HepG2 (cell line): ENCODE results near the gene SLC25A25. TPM values are rescaled to one million over a fixed set of nuclear protein-coding genes. Genes with fewer than 3 reads are reported as not detected.
A peak's percentile ranks its signal among the peaks of the same experiment; 100 is the strongest.

Experiments used
- ATAC-seq: fragments of 200-7000 bp; cut with Tn5 transposase; 3 replicates; pipeline ENCODE4 v1.9.1; 2020; ENCODE audit warnings: mild to moderate bottlenecking, moderate library complexity
- BruUV-seq: library from RNA; stranded (reverse); fragments of 400-500 nt; replicated peaks from 2 replicates; lab custom pipeline; 2021; lab: Mats Ljungman, UMichigan
- CTCF ChIA-PET: fragments of 300-600 bp; formaldehyde crosslinking; extraction: SDS; loops from one replicate; lab custom pipeline; 2021; ENCODE audit warnings: low total read pairs, inconsistent platforms, low intra/inter-chr PET ratio; lab: Yijun Ruan, JAX
- POLR2A ChIA-PET: fragments of 350-600 bp; sonication (Branson Sonifier 250); formaldehyde crosslinking; loops from one replicate; lab custom pipeline; 2020; ENCODE audit warnings: antibody characterized with exemption, inconsistent platforms; lab: Yijun Ruan, JAX
- DNase-seq: peaks from one replicate; pipeline ENCODE4 v3.0.0-alpha.2; 2015; ENCODE audit warnings: low spot score
- FAIRE-seq: peaks from 3 replicates; lab custom pipeline; 2011; peaks lifted over from hg19 to GRCh38; lab: Jason Lieb, UNC
- H2AFZ ChIP-seq: one replicate; pipeline ENCODE4 v1.6.1; 2011; ENCODE audit warnings: low read length, inconsistent platforms
- H3K27ac ChIP-seq: fragments of 300-600 bp; 3 replicates; pipeline ENCODE4 v1.8.0; 2011; ENCODE audit warnings: mixed run types, mild to moderate bottlenecking, mixed read lengths, low read length, inconsistent platforms; ENCODE audit not compliant: insufficient read depth; ENCODE audit errors: extremely low read length
- H3K27me3 ChIP-seq, 2 experiments: fragments of 200-600 bp in 1 of 2; 2 replicates in 1 of 2; 3 replicates in 1 of 2; pipeline versions ENCODE4 v1.6.0 to v1.8.0; 2011; ENCODE audit warnings: low read length in 2 of 2, mild to moderate bottlenecking in 2 of 2, moderate library complexity in 2 of 2, inconsistent platforms in 1 of 2; ENCODE audit not compliant: insufficient read depth in 2 of 2, control insufficient read depth in 1 of 2
- H3K36me3 ChIP-seq, 2 experiments: fragments of 200-600 bp in 1 of 2; replicated peaks in 1 of 2; 2 replicates in 1 of 2; 3 replicates in 1 of 2; pipeline versions ENCODE4 v1.5.1 to v1.8.0; 2011; ENCODE audit warnings: low read length in 2 of 2, inconsistent platforms in 1 of 2; ENCODE audit not compliant: insufficient read depth in 2 of 2, control insufficient read depth in 1 of 2
- H3K4me1 ChIP-seq: 2 replicates; pipeline ENCODE4 v1.5.1; 2012; ENCODE audit warnings: low read length, inconsistent platforms; ENCODE audit not compliant: insufficient read depth
- H3K4me2 ChIP-seq: 2 replicates; pipeline ENCODE4 v1.6.0; 2011; ENCODE audit warnings: low read depth, low read length, inconsistent platforms
- H3K4me3 ChIP-seq, 3 experiments: fragments of 200-600 bp in 1 of 3; sonication (generic), shearing (Covaris generic) in 1 of 3; replicated peaks in 1 of 3; 2 replicates each; pipeline ENCODE4 v1.5.1; 2011 to 2016; ENCODE audit warnings: low read length in 3 of 3, inconsistent platforms in 2 of 3, low read depth in 2 of 3, mild to moderate bottlenecking in 2 of 3, control low read depth in 1 of 3, mixed read lengths in 1 of 3; ENCODE audit not compliant: insufficient read depth in 1 of 3
- H3K79me2 ChIP-seq: one replicate; pipeline ENCODE4 v1.6.1; 2011; ENCODE audit warnings: low read length, inconsistent platforms; ENCODE audit not compliant: insufficient read depth
- H3K9ac ChIP-seq: 2 replicates; pipeline ENCODE4 v1.6.0; 2011; ENCODE audit warnings: mild to moderate bottlenecking, low read depth, low read length, inconsistent platforms; ENCODE audit not compliant: insufficient read depth
- H3K9me3 ChIP-seq: 2 replicates; pipeline ENCODE4 v1.5.1; 2012; ENCODE audit warnings: mild to moderate bottlenecking, low read length
- H4K20me1 ChIP-seq: 2 replicates; pipeline ENCODE4 v1.6.0; 2011; ENCODE audit warnings: inconsistent platforms, mild to moderate bottlenecking, low read length, moderate library complexity; ENCODE audit not compliant: insufficient read depth
- ATM ChIP-seq: fragments of 450-650 bp; IDR thresholded peaks from 2 replicates; pipeline ENCODE4 v1.7.1; 2017; ENCODE audit warnings: mild to moderate bottlenecking, borderline replicate concordance
- CHD4 ChIP-seq: fragments of 200-600 bp; sonication (generic); IDR thresholded peaks from 2 replicates; pipeline ENCODE4 v1.7.0; 2017; ENCODE audit warnings: mild to moderate bottlenecking, low read length, borderline replicate concordance
- FOSL2 ChIP-seq: sonication (generic); formaldehyde crosslinking; IDR thresholded peaks from 2 replicates; pipeline ENCODE4 v1.4.0; 2020; ENCODE audit warnings: missing genetic modification reagents
- FOXC1 ChIP-seq: sonication (generic); formaldehyde crosslinking; IDR thresholded peaks from 2 replicates; pipeline ENCODE4 v1.8.0; 2022; ENCODE audit warnings: mild to moderate bottlenecking, missing genetic modification reagents, borderline replicate concordance
- PLSCR1 ChIP-seq: sonication (generic); formaldehyde crosslinking; IDR thresholded peaks from 2 replicates; pipeline ENCODE4 v1.5.0; 2020; ENCODE audit warnings: missing genetic modification reagents, mild to moderate bottlenecking, borderline replicate concordance
- SKIL ChIP-seq: sonication (generic); formaldehyde crosslinking; IDR thresholded peaks from 2 replicates; pipeline ENCODE4 v1.8.0; 2022; ENCODE audit warnings: missing genetic modification reagents, mild to moderate bottlenecking, moderate library complexity, borderline replicate concordance
- SOX5 ChIP-seq: IDR thresholded peaks from 2 replicates; pipeline ENCODE4 v1.6.1; 2016; ENCODE audit warnings: borderline replicate concordance
- ZNF232 ChIP-seq: sonication (generic); formaldehyde crosslinking; IDR thresholded peaks from 2 replicates; pipeline ENCODE4 v1.4.0; 2020; ENCODE audit warnings: missing genetic modification reagents, borderline replicate concordance
- ZNF546 ChIP-seq: sonication (generic); formaldehyde crosslinking; conservative IDR thresholded peaks from 2 replicates; pipeline ENCODE4 v1.8.1; 2023; ENCODE audit warnings: mild to moderate bottlenecking, missing genetic modification reagents
- ZNF703 ChIP-seq: sonication (generic); formaldehyde crosslinking; IDR thresholded peaks from 2 replicates; pipeline ENCODE4 v1.5.1; 2020; ENCODE audit warnings: missing genetic modification reagents, mild to moderate bottlenecking, moderate library complexity, borderline replicate concordance
- WGBS: methylation state at CpG from one replicate; pipeline ENCODE4 v1.1.6; 2017; ENCODE audit warnings: low lambda C conversion rate; 5-methylcytosine and 5-hydroxymethylcytosine counted together
- in situ Hi-C: cut with HindIII; loops from 2 replicates; pipeline ENCODE4 v1.10.0; 2017; ENCODE audit warnings: low pct_unique_long_range_greater_than_20kb; ENCODE audit not compliant: extremely low pct_ligation_motif_present
- intact Hi-C: fragments of 100-400 bp; cut with micrococcal nuclease; formaldehyde crosslinking; loops from one replicate; pipeline ENCODE4 v1.10.0; 2022; ENCODE audit not compliant: unreplicated experiment
- polyA plus RNA-seq, 8 experiments: library from polyadenylated mRNA; depleted of rRNA in 3 of 8; stranded (reverse) in 7 of 8; unstranded in 1 of 8; fragments of >200 nt; fragmentation: Illumina TruSeq in 4 of 8; extraction: Trizol in 4 of 8; gene quantifications; 2 replicates each; pipeline versions ENCODE4 v1.2.1 to v1.2.3, GENCODE V29; 2011 to 2016; ENCODE audit warnings: low read depth in 4 of 8, missing spikeins in 1 of 8, mixed read lengths in 1 of 8; ENCODE audit not compliant: insufficient read depth in 1 of 8
- total RNA-seq, 5 experiments: library from RNA; depleted of rRNA; stranded (reverse); fragments of >200 nt; fragmentation: Illumina TruSeq; extraction: Trizol; gene quantifications; 2 replicates each; pipeline ENCODE4 v1.2.3, GENCODE V29; 2016; ENCODE audit warnings: low read depth in 1 of 5
- TF ChIP-seq, protein P1 (sequence below): sonication (generic); formaldehyde crosslinking; IDR thresholded peaks from 2 replicates; pipeline ENCODE4 v1.4.0; 2020; ENCODE audit warnings: missing genetic modification reagents
- TF ChIP-seq, protein P2 (sequence below): sonication (generic); formaldehyde crosslinking; IDR thresholded peaks from 2 replicates; pipeline ENCODE4 v1.4.0; 2020; ENCODE audit warnings: missing genetic modification reagents
- TF ChIP-seq, protein P3 (sequence below): sonication (generic); formaldehyde crosslinking; IDR thresholded peaks from 2 replicates; pipeline ENCODE4 v1.5.1; 2020; ENCODE audit warnings: missing genetic modification reagents, mild to moderate bottlenecking, borderline replicate concordance

SLC25A25 gene
- total and polyA plus RNA-seq, 2 of the 13 experiments (the other 11 are each of a cell fraction or from before 2014, with no cell fraction given), result 10.5 to 24.8 TPM

- no peak overlapping the region for H2AFZ ChIP-seq
- POLR2A ChIA-PET, result no interaction called here
- no peak overlapping the region for H3K4me3 ChIP-seq
- FAIRE-seq, result no peak
- no peak overlapping the region for H3K27ac ChIP-seq
- H3K9ac ChIP-seq, result no peak overlapping the region
- peaks cover 51% of the 10 kb centered on the region for H3K4me1 ChIP-seq
- H3K27me3 ChIP-seq, result peaks cover 2 to 8% of the 10 kb centered on the region in 2 experiments; a peak in 2 of 5 replicates
- BruUV-seq, result no TSS peak
- DNase-seq, result no peak
- no peaks in the 10 kb centered on the region for H4K20me1 ChIP-seq
- intact Hi-C loops (loop anchor here (5.0 kb wide), 1 partner anchor 44 kb away; no protein-coding TSS in a partner anchor), in situ Hi-C loops (no loop called here)
- TF ChIP-seq, protein P1, sequence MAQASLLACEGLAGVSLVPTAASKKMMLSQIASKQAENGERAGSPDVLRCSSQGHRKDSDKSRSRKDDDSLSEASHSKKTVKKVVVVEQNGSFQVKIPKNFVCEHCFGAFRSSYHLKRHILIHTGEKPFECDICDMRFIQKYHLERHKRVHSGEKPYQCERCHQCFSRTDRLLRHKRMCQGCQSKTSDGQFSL, result no peak
- 0 out of 2 replicates have a peak, but pooled peaks have one; percentile 52 for TF ChIP-seq ZNF546 (CRISPR knock-in tag)
- no peaks in the 10 kb centered on the region for H3K36me3 ChIP-seq
- ATAC-seq, result no peak
- no peaks in the 10 kb centered on the region for H3K79me2 ChIP-seq
- 44% methylated on average over 1 of the region's 1 CpG for WGBS
- H3K4me2 ChIP-seq, result no peak overlapping the region
- H3K9me3 ChIP-seq, result no peaks in the 10 kb centered on the region
- CTCF ChIA-PET, result no interaction called here
Measured at GRCh38 chr9:128021098-128021497, 46.9 kb upstream of the SLC25A25 start.

DNA sequence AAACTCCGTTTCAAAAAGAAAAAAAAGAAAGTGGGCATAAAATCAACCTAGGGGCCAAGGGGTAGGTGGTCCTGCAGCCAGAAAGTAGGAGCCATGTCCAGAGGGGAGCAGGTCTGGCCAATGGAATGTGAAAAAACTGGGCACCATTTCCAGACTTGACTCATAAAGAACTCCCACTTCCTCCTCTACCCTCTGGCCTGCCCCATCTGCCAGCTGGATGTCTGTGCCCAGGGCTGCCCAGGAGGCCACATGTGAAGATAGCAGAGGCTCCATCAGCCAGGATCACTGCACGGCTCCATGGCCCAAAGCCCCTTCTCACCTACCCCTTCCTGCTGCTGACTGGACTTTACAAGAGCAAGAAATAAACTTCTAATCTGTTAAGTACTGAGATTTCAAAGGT is 45.1 kb upstream of the SLC25A25 start:
- BruUV-seq, result no TSS peak
- in situ Hi-C loops, result no loop called here

More for the DNA sequence above, 45.1 kb upstream of the SLC25A25 start:
- CTCF ChIA-PET, result no interaction called here
- TF ChIP-seq SOX5 (CRISPR knock-in tag) (no peak), FOSL2 (CRISPR knock-in tag) (no peak), PLSCR1 (CRISPR knock-in tag) (no peak), ATM (no peak), ZNF703 (CRISPR knock-in tag) (no peak), ZNF232 (CRISPR knock-in tag) (no peak), FOXC1 (CRISPR knock-in tag) (no peak), SKIL (CRISPR knock-in tag) (no peak), CHD4 (no peak)
- TF ChIP-seq, protein P2, sequence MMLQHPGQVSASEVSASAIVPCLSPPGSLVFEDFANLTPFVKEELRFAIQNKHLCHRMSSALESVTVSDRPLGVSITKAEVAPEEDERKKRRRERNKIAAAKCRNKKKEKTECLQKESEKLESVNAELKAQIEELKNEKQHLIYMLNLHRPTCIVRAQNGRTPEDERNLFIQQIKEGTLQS (CRISPR knock-in tag), result no peak
- TF ChIP-seq, protein P3, sequence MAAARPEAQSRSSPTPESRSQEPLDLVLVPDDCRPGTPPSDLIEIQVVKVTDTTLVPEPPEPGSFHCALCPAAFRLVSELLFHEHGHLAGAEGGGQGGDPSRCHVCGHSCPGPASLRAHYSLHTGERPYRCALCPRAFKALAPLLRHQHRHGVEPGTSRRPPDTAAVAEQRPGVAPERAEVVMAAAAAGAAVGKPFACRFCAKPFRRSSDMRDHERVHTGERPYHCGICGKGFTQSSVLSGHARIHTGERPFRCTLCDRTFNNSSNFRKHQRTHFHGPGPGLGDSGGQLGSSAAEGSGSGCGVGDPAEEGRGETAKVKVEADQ (CRISPR knock-in tag), result no peak
- TF ChIP-seq, all 625 proteins: peak for 0
- Histone ChIP-seq H3K9me3 (no peaks in the 10 kb centered on the region), H3K79me2 (no peaks in the 10 kb centered on the region), H3K9ac (no peak overlapping the region), H3K27ac (no peak overlapping the region), H3K4me2 (no peak overlapping the region), H3K4me3 (no peak overlapping the region), H2AFZ (no peak overlapping the region), H3K4me1 (peaks cover 52% of the 10 kb centered on the region), H4K20me1 (no peaks in the 10 kb centered on the region), H3K27me3 (peaks cover 2 to 7% of the 10 kb centered on the region in 2 experiments; a peak in 3 of 5 replicates), H3K36me3 (no peaks in the 10 kb centered on the region)
- no peak for DNase-seq
- FAIRE-seq, result no peak
- 35% methylated on average over 2 of the region's 2 CpGs for WGBS
- POLR2A ChIA-PET, result interaction anchor here (1.1 kb wide), 1 partner anchor 70 kb away, joined by 3 read pairs; no protein-coding TSS in a partner anchor
- no peak for ATAC-seq
- intact Hi-C loops, result loop anchor here (1.0 to 5.0 kb wide), 2 partner anchors 26 to 46 kb away; no protein-coding TSS in a partner anchor
